Brain microvascular endothelial cell (primary cell): ENCODE results near the gene SNED1.

Experiments
- DNase-seq: peaks from one replicate; pipeline ENCODE4 v3.0.0-alpha.2; 2020
- H3K27ac ChIP-seq: fragments of 250-450 bp; sonication (Bioruptor Pico); 2 replicates; pipeline ENCODE4 v1.5.1; 2020; ENCODE audit warnings: mild to moderate bottlenecking, moderate library complexity
- H3K27me3 ChIP-seq: fragments of 250-450 bp; sonication (Bioruptor Pico); replicated peaks from 2 replicates; pipeline ENCODE4 v1.5.1; 2020; ENCODE audit warnings: mild to moderate bottlenecking
- H3K36me3 ChIP-seq: fragments of 250-450 bp; sonication (Bioruptor Pico); replicated peaks from 2 replicates; pipeline ENCODE4 v1.5.1; 2020; ENCODE audit warnings: mild to moderate bottlenecking
- H3K4me3 ChIP-seq: 2 replicates; pipeline ENCODE4 v1.5.1; 2011; ENCODE audit warnings: low read depth, mild to moderate bottlenecking, control low read depth, low read length, moderate library complexity
- CTCF ChIP-seq: IDR thresholded peaks from 2 replicates; pipeline ENCODE4 v1.5.1; 2011; ENCODE audit warnings: low read depth, mild to moderate bottlenecking, moderate library complexity, low read length, control low read depth, inconsistent platforms; ENCODE audit errors: missing control alignments
- in situ Hi-C: cut with HindIII; loops from 2 replicates; pipeline ENCODE4 v1.10.0; 2017; ENCODE audit warnings: low sequenced_read_pairs, low pct_ligation_motif_present

SNED1 gene

DNA sequence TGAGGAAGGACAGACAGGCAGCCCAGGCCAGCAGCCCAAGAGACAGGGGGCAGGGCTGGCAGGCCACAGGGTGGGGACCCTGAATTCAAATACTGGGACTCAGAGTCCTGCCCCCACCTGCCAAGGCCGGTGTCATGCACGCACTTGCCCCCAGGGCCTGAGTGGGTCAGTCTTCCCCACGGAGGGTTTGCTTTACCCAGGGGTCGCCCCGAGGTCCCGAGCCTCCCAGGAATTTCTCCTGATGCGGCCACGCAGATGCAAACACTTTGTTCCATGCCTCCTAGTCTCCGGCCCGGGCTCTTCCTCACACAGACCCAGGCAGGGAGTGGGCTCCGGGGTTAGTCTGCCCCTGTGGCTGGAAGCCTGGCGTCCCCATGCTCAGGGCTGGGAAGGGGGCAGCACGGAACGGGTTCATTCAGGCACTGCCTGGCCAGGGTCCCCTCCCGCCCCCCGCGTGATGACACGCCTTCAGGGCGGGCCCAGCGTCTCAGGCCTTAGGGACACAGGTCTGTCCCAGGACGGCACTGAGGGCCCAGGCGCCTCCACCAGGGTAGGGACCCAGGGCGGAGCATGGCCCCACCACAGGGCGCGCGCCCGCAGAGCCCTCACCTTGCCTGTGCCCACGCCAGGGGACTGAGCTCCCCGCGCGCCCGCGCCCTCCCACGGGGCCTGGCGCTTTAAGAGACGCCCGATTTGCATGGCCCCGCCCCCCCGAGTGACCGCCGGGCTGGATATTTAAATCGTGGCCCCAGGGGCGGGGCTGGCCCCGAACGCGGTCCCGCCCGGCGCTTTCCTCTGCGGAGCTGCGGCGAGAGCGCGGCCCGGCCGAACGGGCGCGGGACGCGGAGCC, at the start of gene SNED1:
Gene SNED1 (plus strand): TSS at position 763 of the 850 bp plus-strand sequence. CDS start 220 bp downstream, outside the sequence.
- Histone ChIP-seq H3K4me3 (peak within 1 kb of the TSS; percentile 62), H3K27ac (peak within 1 kb of the TSS; percentile 12)
- DNase-seq, result peak; percentile 66

DNA sequence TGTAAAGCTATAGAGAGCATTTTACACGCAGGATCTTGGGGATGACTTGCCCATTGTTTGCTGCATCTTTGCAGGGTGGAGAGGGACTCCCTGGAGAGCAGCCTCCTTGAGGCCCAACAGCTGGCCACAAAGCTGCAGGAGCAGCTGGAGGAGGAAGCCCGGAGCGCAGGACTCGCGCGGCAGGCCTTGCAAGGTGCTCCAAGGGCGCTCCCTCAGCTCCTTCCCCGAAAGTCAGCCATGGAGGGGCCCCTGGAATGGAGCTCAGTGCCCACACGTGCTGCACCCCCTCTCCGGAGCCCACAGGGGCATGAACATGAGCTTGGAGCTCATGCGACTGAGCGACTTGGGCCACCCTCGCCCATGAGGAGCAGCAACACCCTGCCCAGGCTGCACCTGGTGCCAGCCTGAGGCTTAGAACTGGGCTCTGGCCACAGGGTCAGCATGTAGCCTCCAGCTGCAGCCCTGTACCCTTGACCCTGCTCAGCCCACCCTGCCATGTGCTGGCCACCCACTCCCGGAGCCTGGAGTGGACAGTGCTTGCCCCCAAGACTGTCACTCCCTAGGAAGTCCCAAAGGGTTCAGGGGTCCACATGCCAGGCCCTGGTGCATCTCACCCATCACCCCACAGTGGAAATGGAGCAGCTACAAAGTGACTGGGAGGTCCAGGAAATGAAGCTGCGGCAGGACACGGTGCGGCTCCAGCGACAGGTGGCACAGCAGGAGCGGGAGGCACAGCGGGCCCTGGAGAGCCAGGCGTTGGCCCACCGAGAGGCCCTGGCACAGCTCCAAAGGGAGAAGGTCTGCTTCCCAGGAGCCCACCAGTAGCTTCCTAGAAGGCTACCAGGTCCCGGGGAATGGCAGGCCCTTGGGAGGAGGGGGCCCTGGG, 49.3 kb upstream of the SNED1 start:
- H3K4me3 ChIP-seq, result no peak overlapping the region
- in situ Hi-C loops, result no loop called here
- peaks cover under 1% of the 10 kb centered on the region for H3K27me3 ChIP-seq
- H3K36me3 ChIP-seq, result no peaks in the 10 kb centered on the region
- H3K27ac ChIP-seq, result no peak overlapping the region
- no peak for TF ChIP-seq CTCF
- DNase-seq, result no peak

More for the DNA sequence above, at the start of gene SNED1:
- no peaks in the 10 kb centered on the region for H3K27me3 ChIP-seq
- TF ChIP-seq CTCF, result no peak
- H3K36me3 ChIP-seq, result no peaks in the 10 kb centered on the region
- in situ Hi-C loops, result no loop called here

DNA sequence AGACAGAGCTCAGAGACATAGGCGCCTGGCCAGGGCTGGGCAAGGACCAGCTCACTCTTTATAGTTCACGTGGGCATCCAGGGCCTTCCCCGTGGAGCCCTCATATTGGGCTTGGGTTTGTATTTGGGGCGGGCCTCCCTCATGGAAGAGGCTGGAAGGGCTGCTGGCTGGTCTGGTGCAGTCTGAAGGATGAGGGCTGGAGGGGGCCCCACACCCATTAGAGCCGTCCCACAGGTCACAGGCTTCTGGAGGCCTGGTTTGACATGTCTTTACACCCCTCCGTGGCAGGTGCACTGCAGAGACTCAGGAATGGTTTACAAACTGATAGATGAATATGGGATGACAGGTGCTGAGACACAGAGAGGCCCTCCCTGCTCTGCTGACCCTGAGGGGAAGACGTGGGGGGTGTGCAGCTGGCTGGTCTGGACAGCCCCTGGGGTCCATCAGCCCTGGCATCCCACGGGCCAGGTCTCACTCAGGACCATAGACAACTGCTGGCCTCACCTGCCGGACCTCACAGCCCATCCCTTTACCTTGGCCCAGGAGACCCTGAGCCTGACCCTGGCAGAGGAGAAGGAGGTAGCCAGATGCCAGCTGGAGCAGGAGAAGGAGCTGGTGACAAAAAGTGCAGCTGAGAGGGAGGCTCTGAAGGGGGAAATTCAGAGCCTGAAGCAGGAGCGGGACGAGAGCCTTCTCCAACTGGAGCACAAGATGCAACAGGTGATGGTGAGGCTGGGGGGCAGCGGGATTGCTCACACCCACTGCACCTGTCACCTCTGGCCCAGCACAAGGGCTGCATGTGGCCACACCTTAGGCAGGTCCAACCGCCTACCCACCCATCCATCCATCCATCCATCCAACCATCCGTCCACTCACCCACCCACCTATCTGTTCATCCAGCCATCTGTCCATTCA, 48.4 kb upstream of the SNED1 start:
- TF ChIP-seq CTCF, result no peak
- Histone ChIP-seq H3K36me3 (no peaks in the 10 kb centered on the region), H3K27ac (no peak overlapping the region), H3K4me3 (no peak overlapping the region), H3K27me3 (peaks cover 9% of the 10 kb centered on the region)
- in situ Hi-C loops, result no loop called here
- DNase-seq, result no peak

DNA sequence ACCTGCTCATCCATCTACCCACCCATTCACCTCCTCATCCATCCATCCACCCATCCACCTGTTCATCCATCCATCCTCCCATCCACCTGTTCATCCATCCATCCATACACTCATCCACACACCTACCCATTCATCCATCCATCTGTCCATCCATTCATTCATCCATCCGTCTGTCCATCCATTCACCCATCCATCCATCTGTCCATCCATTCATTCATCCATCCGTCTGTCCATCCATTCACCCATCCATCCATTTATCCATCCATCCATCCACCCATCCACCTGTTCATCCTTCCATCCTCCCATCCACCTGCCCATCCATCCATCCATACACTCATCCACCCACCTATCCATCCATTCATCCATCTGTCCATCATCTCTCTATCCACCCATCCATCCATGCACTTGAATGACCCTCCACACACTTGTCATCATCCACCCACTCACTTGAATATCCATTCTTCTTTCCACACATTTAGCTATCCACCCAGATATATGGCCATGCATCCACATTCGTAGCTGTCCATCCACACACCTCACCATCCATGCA, 47.3 kb upstream of the SNED1 start:
- no peak for TF ChIP-seq CTCF
- no peak overlapping the region for H3K4me3 ChIP-seq
- no peaks in the 10 kb centered on the region for H3K36me3 ChIP-seq
- no peak for DNase-seq
- in situ Hi-C loops, result no loop called here
- H3K27ac ChIP-seq, result no peak overlapping the region
- peaks cover 20% of the 10 kb centered on the region for H3K27me3 ChIP-seq
